Ecto neural progenitor cell (in vitro differentiated cells): ENCODE results near the gene VSTM2B.

Experiments
- DNase-seq: peaks from one replicate; pipeline ENCODE4 v3.0.0-alpha.2; 2018; ENCODE audit warnings: low spot score

The VSTM2B gene

DNA sequence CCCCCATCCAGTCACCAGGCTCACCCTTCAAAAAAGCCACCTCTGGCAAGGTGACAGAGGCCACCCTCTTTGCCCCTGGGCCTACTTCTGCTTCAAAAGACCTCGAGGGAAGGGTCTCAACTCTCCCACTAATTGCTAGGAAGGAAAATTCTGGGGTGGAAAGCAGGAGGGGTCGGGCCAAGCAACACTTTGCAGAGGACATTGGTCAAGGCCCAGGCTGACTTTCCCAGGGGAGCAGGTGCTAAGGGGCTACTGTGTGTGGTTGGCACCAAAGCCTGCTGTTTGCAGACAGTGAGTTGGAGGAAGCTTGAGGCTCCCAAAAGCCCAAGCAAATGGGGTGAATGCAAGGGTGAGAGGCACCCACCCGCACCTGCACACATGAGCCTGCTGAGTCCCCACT is 28.6 kb upstream of the VSTM2B start:
- no peak for DNase-seq

DNA sequence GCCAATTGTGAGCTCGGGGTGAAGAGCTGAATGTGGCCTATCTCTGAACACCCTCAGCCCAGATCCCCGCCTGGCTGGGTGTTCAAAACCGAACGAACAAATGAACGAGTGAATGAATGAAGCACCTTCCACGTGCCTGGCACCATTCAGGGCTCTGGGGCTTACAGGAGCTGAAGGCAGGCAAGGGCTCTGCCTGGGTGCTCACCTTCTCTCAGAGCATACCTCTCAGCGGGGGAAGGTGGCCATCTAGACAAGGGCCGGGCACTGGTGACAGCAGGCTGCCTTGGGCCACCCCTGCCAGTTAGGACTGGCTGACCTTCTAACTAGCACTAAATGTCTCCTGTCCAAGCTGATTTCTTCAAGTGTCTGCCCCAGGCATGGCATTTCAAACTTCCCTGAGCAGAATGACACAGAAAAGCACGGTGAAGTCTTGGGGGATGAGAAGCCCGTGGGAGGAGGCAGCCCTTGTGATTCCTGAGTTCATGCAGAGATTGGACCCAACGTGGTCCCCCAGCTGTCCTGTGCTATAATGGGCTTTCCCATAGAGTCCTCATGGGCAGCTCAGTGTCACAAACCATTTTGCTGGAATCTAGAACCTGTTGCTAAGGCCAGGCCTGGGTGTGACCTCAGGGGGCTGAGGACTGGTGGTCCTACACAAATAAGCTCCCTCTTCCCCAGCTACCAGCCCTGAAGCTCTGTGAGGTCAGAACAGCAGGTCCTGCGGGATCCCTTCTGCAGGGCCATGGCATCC is 27.9 kb upstream of the VSTM2B start:
- DNase-seq = no peak

DNA sequence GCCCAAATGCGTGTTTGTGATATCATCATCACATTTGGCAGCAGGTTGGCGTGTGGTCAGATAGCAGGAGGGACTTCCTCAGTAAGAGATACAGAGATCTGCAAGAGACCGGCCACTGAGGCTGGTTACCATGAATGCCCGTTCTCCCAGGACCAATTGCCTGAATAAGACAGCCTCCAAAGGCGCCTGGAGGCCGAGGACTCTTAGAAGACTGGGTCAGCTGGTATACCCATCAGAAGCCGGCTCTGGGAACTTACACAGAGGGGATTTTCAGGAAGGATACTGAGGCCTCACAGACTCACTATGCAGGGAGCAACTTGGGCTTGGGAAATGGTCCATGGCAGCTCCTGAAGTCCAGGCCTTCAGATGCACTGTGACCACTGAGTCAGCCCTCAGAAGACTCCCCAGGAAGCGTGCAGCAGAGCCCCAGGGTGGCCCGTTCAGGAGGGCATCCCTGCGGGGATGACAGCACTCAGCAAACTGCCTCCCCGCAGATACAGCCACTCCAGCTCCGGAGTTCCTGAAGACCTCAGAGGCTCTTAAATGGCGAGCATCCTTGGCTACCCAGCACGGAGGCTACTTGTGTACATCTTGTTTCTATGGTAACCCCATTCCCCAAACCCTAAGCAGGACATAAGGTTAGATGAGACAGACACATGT is 26.4 kb upstream of the VSTM2B start:
- DNase-seq = no peak

GRCh38 chr19:29499921-29500590 is 25.7 kb upstream of the VSTM2B start:
- DNase-seq = no peak

GRCh38 chr19:29501816-29502580 is 23.8 kb upstream of the VSTM2B start:
- no peak for DNase-seq

- DNase-seq = no peak
These were observed 23.3 kb upstream of the VSTM2B start for GRCh38 chr19:29502581-29502850.

- DNase-seq = no peak
These were observed 22.5 kb upstream of the VSTM2B start for GRCh38 chr19:29503140-29503758.

- no peak for DNase-seq
These were observed 22.0 kb upstream of the VSTM2B start for GRCh38 chr19:29503785-29504184.

DNA sequence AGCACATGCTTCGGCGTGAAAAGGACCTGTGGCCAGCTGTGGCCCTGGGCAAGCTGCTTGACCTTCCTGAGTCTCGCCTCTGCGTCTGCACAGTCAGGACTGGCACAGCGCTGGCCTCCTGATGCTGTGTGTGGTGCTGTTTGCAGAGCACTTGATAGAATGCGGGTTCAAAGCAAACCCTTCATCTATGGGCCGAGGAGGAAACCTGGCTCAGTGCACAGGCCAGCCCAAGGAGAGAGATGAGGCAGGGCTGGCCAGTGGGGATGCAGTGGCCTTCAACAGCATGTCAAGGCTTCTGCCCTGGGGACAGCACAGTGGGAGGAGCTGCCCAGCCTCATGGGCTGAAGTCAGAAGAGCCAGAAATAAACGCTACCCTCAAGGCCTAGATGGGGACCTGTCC is 21.3 kb upstream of the VSTM2B start:
- no peak for DNase-seq

GRCh38 chr19:29505097-29505824 is 20.5 kb upstream of the VSTM2B start:
- peak; percentile 72 for DNase-seq

GRCh38 chr19:29506619-29506911 is 19.2 kb upstream of the VSTM2B start:
- DNase-seq = no peak

- DNase-seq = no peak
These were observed 18.5 kb upstream of the VSTM2B start for GRCh38 chr19:29507081-29507860.

DNA sequence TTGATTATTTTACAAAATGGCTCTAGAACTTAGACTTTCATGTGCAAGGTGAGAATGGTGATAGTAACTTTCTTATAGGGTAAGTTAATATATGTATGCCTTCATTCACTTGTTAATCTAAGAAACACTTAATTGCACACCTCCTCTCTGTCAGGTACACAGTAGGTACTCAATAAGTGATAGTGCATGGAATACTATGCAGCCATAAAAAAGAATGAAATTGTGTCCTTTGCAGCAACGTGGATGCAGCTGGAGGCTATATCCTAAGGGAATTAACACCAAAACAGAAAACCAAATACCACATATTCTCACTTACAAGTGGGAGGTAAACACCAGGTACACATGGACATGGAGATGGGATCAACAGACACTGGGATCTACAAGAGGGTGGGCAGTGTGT is 17.6 kb upstream of the VSTM2B start:
- no peak for DNase-seq

- DNase-seq = no peak
These were observed 16.3 kb upstream of the VSTM2B start for GRCh38 chr19:29509456-29509855.

DNA sequence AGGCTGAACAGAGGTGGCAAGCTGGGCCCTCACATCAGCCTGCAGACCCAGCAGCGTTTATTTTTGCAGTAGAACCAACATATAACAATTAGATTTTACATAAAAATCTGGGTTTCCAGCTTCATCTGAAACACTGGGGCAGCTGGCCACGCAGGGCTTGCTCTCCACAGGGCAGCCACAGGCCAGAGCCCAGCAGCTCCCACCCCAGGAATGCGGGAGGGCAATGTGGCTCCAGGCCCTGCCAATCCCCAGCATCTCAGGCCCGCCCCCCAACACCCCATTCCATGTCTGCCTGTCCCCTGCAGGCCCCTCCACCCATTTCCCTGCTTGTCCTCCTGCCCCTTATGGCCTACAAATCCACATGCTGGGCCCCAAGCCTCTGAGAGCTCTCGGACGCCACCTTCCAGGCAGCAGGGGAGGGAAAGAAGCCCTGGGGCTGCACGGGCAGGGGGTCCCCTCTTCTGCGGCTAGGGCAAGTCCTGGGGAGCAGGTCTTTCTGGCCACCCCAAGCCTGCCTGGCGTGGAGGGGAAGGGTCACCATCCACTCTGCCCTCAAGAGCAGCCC is 15.0 kb upstream of the VSTM2B start:
- no peak for DNase-seq

GRCh38 chr19:29511768-29512167 is 14.0 kb upstream of the VSTM2B start:
- no peak for DNase-seq

DNA sequence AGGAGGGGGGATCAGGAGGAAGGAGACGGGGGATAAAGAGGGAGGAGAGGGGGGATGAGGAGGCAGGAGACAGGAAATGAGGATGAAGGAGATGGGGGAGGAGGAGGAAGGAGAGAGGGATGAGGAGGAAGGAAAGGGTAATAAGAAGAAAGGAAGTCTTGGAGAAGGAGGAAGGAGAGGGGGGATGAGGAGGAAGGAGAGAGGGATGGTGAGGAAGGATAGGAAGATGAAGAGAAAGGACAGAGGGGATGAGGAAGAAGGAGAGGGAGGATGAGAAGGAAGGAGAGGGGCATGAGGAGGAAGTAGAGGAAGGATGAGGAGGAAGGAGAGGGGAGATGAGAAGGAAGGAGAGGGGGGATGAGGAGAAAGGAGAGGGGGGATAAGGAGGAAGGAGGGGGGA is 13.0 kb upstream of the VSTM2B start:
- DNase-seq = no peak

DNA sequence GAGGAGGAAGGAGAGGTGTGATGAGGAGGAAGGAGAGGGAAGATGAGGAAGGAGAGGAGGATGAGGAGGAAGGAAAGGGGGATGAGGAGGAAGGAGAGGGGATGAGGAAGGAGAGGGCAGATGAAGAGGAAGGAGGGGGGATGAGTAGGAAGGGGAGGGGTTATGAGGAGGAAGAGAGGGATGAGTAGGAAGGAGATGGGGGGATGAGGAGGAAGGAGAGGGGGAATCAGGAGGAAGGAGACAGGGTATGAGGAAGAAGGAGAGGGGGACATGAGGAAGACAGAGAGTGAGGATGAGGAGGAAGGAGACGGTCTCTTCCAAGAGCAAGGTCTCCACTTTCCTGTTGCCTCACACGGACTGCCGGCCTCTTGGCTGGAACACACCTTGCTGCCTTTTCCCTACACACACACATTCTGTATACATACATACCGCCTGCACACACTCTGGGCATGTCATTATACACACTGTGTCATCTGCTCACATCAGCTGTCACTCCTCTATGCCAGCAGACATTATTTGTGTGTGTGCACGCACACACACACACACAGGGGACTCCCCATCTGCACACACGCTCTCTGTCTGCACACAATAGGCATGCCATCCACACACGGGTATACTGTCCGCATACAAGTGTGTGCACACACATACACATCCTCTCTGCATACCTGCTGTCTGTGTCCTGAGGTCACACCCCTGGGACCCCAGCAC is 11.1 kb upstream of the VSTM2B start:
- DNase-seq = no peak

DNA sequence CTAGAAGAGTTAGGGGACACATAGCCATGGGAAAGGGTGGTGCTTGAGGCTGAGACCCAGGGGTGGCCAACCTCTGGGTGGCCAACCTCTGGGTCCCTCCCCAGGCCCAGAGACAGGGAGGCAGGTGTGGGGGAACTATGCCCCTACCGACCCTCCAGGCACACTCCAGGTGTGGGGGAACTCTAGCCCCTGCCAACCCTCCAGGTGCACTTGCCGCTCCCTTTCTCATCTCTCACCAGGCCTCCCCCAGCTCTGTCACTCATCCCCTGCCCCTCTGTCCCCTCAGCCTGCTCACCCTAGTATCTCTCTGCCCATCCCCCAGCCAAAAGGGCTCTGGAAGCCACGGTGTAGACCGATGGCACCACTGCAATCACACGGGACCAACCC is 10.6 kb upstream of the VSTM2B start:
- no peak for DNase-seq

DNA sequence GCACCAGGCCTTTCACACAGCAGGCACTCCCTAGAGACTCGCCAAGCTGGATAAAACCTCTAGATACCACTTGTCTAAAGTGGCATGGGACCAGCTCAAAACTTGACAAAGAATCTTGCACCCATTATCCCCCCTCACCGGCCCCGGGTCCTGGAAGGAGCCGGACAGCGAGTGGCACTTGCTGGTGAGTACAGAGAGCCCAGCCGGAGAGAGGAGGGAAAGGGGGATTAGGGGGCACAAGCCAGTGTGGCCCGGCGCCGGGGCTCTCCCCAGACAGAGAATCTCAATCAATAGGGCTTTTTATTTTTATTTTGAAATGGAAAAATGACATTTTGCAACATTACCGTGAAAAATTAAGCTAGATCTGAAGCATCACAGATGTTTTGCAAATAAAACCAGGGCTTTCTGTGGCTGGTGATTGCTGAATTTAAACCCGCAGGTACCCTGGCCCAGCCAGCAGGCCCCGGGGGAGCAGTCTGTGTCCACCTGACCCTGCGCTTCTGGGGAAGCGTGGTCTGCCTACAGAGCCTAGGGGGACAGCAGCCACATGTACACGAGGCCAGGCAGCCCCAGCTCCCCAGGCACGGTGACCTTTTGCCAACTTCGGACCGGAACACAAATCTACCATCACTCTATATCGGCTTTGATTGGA is 10.0 kb upstream of the VSTM2B start:
- no peak for DNase-seq
